ENCODE results near the gene OTUD1.
A peak's percentile ranks its signal among the peaks of the same experiment; 100 is the strongest.
"Not testable (repeated sequence)": the region's sequence is repeated elsewhere in the genome, so short reads cannot be mapped to it uniquely, and the experiment has no call there.

OTUD1 gene

GRCh38 chr10:23438547-23439451 lies at the start of gene OTUD1:
Gene OTUD1 (plus strand): TSS chr10:23439075. CDS start chr10:23439458, 383 bp downstream.
- DNase-seq: peak; percentile 82

GRCh38 chr10:23390408-23390807 lies 48.5 kb upstream of the OTUD1 start:
- DNase-seq: not testable (repeated sequence)

GRCh38 chr10:23390809-23391208 lies 48.1 kb upstream of the OTUD1 start:
- no peak for DNase-seq

GRCh38 chr10:23391821-23392220 lies 47.1 kb upstream of the OTUD1 start:
- no peak for DNase-seq

- no peak for DNase-seq
These were observed 43.9 kb upstream of the OTUD1 start for GRCh38 chr10:23395017-23395416.

GRCh38 chr10:23396695-23397094 lies 42.2 kb upstream of the OTUD1 start:
- DNase-seq: no peak

- no peak for DNase-seq
These were observed 39.2 kb upstream of the OTUD1 start for GRCh38 chr10:23399701-23400144.

GRCh38 chr10:23402856-23403255 lies 36.0 kb upstream of the OTUD1 start:
- DNase-seq: no peak

GRCh38 chr10:23403278-23403677 lies 35.6 kb upstream of the OTUD1 start:
- no peak for DNase-seq

- DNase-seq: no peak
These were observed 35.2 kb upstream of the OTUD1 start for GRCh38 chr10:23403719-23404118.

GRCh38 chr10:23404461-23404980 lies 34.4 kb upstream of the OTUD1 start:
- DNase-seq: no peak

GRCh38 chr10:23405540-23405939 lies 33.3 kb upstream of the OTUD1 start:
- no peak for DNase-seq

- no peak for DNase-seq
These were observed 32.5 kb upstream of the OTUD1 start for GRCh38 chr10:23406409-23406808.

GRCh38 chr10:23408330-23408976 lies 30.4 kb upstream of the OTUD1 start:
- DNase-seq: peak; percentile 2

- DNase-seq: no peak
These were observed 26.7 kb upstream of the OTUD1 start for GRCh38 chr10:23412223-23412622.

- no peak for DNase-seq
These were observed 25.2 kb upstream of the OTUD1 start for GRCh38 chr10:23413629-23414089.

GRCh38 chr10:23414658-23415057 lies 24.2 kb upstream of the OTUD1 start:
- DNase-seq: no peak

- DNase-seq: no peak
These were observed 21.6 kb upstream of the OTUD1 start for GRCh38 chr10:23417254-23417653.

GRCh38 chr10:23418051-23418681 lies 20.7 kb upstream of the OTUD1 start:
- DNase-seq: no peak

- DNase-seq: no peak
These were observed 19.7 kb upstream of the OTUD1 start for GRCh38 chr10:23419201-23419600.

GRCh38 chr10:23419655-23420329 lies 19.1 kb upstream of the OTUD1 start:
- no peak for DNase-seq

GRCh38 chr10:23421397-23421796 lies 17.5 kb upstream of the OTUD1 start:
- no peak for DNase-seq

- DNase-seq: no peak
These were observed 16.9 kb upstream of the OTUD1 start for GRCh38 chr10:23422003-23422411.
